ENCODE results near the gene ALKBH5. TPM values are rescaled to one million over a fixed set of nuclear protein-coding genes. Genes with fewer than 3 reads are reported as not detected.

ALKBH5 gene
- total RNA-seq, 2 donors from 2014 or later, result 45.4 to 48.8 TPM

DNA sequence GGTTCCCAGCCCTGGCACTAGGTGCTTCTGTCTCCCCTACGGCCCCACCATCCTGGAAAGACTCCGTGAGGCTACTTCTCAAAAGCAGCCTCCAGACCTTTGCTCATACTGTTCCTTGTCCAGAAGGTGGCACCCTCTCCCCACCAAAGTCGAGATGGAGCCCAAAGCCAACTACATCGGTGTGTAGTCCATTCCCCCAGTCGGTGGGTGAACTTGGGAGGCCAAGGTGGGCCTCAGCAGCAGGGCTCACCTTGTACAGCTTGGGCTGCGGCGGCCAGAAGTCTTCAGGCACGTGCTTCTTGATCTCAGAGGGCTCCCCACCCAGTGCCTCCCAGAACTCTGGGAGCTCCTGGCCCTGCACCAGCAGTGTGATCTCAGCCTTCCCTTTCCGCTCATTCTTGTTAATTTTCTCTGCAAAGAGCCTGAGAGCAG, 64.7 kb downstream of the ALKBH5 start:
- ATAC-seq (peak; percentile 61), DNase-seq (peak; percentile 60 to 64 (median 61))
- no peak overlapping the region for H3K4me3 ChIP-seq
- H3K36me3 ChIP-seq (replicated peaks in 1 of 2; ENCODE audit: insufficient read depth in 1 of 2, low read depth in 2 of 2), result peaks cover 3 to 31% of the 10 kb centered on the region in 2 donors
- 32 to 45% methylated on average over 5 to 9 of the region's 9 CpGs for WGBS, 2 donors
- intact Hi-C loops (cut with DNase I), result no loop called here
- peaks cover 12% of the 10 kb centered on the region for H3K4me1 ChIP-seq
- H3K27ac ChIP-seq, result no peak overlapping the region
- no peaks in the 10 kb centered on the region for H3K27me3 ChIP-seq
- no peak for TF ChIP-seq POLR2A (IDR thresholded peaks at IDR 0.05)
- TF ChIP-seq, protein P1, sequence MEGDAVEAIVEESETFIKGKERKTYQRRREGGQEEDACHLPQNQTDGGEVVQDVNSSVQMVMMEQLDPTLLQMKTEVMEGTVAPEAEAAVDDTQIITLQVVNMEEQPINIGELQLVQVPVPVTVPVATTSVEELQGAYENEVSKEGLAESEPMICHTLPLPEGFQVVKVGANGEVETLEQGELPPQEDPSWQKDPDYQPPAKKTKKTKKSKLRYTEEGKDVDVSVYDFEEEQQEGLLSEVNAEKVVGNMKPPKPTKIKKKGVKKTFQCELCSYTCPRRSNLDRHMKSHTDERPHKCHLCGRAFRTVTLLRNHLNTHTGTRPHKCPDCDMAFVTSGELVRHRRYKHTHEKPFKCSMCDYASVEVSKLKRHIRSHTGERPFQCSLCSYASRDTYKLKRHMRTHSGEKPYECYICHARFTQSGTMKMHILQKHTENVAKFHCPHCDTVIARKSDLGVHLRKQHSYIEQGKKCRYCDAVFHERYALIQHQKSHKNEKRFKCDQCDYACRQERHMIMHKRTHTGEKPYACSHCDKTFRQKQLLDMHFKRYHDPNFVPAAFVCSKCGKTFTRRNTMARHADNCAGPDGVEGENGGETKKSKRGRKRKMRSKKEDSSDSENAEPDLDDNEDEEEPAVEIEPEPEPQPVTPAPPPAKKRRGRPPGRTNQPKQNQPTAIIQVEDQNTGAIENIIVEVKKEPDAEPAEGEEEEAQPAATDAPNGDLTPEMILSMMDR (IDR thresholded peaks at IDR 0.05), result peak; percentile 17 to 64 (median 53)
- no peaks in the 10 kb centered on the region for H3K9me3 ChIP-seq

DNA sequence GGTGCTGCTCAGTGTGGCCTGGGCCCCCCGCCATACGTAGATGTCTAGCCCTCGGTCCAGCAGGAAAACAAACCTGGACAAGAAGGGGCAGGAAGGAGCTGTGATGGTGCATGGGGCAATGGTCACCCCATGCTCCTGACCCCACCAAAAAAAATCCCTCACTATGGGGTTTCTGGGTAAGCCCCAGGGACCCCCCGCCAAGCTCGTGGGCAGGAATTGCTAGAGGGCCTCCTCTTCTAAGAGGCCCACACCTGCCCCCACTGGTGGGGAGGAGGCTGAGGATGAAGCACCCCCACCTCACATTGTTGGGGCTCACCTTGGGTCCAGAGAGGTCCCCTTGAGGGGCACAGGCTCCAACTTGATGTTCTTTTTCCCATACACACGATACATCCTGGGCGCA, 65.2 kb downstream of the ALKBH5 start:
- TF ChIP-seq, protein P1 (IDR thresholded peaks at IDR 0.05), result no peak
- WGBS, 2 donors, result 93 to 94% methylated on average over 7 of the region's 7 CpGs
- intact Hi-C loops (cut with DNase I), result no loop called here
- H3K27ac ChIP-seq, result no peak overlapping the region
- H3K9me3 ChIP-seq, result no peaks in the 10 kb centered on the region
- H3K27me3 ChIP-seq, result no peaks in the 10 kb centered on the region
- no peak for DNase-seq
- H3K4me3 ChIP-seq, result no peak overlapping the region
- peaks cover 12% of the 10 kb centered on the region for H3K4me1 ChIP-seq
- peaks cover 8 to 36% of the 10 kb centered on the region in 2 donors for H3K36me3 ChIP-seq (replicated peaks in 1 of 2; ENCODE audit: insufficient read depth in 1 of 2, low read depth in 2 of 2)
- ATAC-seq, result no peak

DNA sequence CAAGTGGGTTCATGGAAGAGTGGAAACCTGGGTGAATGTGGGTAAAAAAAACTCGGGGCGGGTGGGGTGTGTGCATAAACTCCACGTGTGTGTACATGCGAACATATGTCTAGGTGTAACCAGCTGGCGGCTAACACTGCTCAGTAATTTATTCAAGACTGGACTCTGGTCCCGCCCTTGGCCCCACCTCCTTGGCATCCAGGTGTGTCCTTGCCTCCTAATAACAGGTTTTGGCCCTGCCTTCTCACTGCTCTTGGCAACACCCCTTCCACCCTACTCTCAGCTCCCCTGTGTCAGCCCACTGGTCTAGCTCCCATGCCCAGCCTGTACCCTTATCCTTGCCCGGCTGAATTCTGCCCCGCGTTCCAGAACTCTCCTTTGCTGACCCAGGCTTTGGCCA, 66.6 kb downstream of the ALKBH5 start:
- peaks cover 12% of the 10 kb centered on the region for H3K4me1 ChIP-seq
- H3K36me3 ChIP-seq (replicated peaks in 1 of 2; ENCODE audit: insufficient read depth in 1 of 2, low read depth in 2 of 2), result peaks cover 14 to 43% of the 10 kb centered on the region in 2 donors
- no peaks in the 10 kb centered on the region for H3K9me3 ChIP-seq
- peak; percentile 59 for ATAC-seq
- TF ChIP-seq, protein P1 (IDR thresholded peaks at IDR 0.05), result no peak
- no peak for TF ChIP-seq POLR2A (IDR thresholded peaks at IDR 0.05)
- no peaks in the 10 kb centered on the region for H3K27me3 ChIP-seq
- H3K4me3 ChIP-seq, result no peak overlapping the region
- intact Hi-C loops (cut with DNase I), result no loop called here
- DNase-seq, result peak; percentile 73 to 91 (median 85)
- no peak overlapping the region for H3K27ac ChIP-seq
- 51 to 52% methylated on average over 9 of the region's 9 CpGs for WGBS, 2 donors

DNA sequence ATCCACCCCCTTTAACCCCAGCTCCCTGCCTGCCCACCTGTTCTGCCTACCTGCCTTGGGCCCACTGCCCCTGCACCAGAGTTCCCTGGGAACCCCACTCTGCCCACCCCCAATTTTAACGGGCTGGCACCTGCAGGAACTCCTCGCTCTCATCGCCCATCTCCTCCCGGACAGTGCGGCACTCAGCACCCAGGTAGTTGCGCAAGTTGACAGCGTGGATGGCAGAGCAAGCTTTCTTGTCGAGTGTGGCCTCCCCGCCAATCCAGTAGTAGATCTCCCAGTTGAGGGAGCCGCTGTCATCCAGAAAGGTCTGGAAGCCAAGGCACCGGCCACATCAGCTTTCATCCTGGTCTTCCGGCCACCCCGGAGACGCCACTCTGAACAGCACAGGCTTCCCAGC, 67.1 kb downstream of the ALKBH5 start:
- DNase-seq (no peak), ATAC-seq (no peak)
- Histone ChIP-seq H3K4me1 (peaks cover 12% of the 10 kb centered on the region), H3K4me3 (no peak overlapping the region), H3K36me3 (replicated peaks in 1 of 2; ENCODE audit: insufficient read depth in 1 of 2, low read depth in 2 of 2) (peaks cover 14 to 39% of the 10 kb centered on the region in 2 donors), H3K9me3 (no peaks in the 10 kb centered on the region), H3K27ac (no peak overlapping the region), H3K27me3 (no peaks in the 10 kb centered on the region)
- WGBS, 2 donors, result 85 to 94% methylated on average over 13 to 14 of the region's 14 CpGs
- TF ChIP-seq POLR2A (IDR thresholded peaks at IDR 0.05), result no peak
- TF ChIP-seq, protein P1 (IDR thresholded peaks at IDR 0.05), result no peak
- intact Hi-C loops (cut with DNase I), result no loop called here

DNA sequence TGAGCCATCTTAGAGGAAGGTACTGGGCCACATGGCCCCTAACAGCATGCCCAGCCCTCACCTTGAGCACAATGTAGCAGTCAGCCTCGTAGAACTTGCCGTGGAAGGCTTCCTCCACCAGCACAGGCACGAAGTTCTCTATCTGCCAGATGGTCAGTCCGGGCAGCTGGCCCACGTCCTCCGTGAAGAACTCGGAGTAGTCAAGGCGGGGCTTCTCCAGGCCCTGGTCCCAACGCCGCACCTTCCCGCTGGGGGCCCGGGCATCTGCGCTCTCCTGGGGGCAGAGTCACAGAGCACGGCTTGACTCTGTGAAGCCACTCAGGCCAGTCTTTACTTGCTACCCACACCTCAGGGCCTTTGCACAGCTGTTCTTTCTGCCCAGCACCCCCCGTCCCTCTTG, 67.6 kb downstream of the ALKBH5 start:
- WGBS, 2 donors, result 76 to 82% methylated on average over 5 to 15 of the region's 15 CpGs
- H3K36me3 ChIP-seq (replicated peaks in 1 of 2; ENCODE audit: insufficient read depth in 1 of 2, low read depth in 2 of 2), result peaks cover 14 to 37% of the 10 kb centered on the region in 2 donors
- no peaks in the 10 kb centered on the region for H3K27me3 ChIP-seq
- ATAC-seq (no peak), DNase-seq (no peak)
- H3K9me3 ChIP-seq, result no peaks in the 10 kb centered on the region
- H3K27ac ChIP-seq, result no peak overlapping the region
- TF ChIP-seq POLR2A (IDR thresholded peaks at IDR 0.05), result no peak
- TF ChIP-seq, protein P1 (IDR thresholded peaks at IDR 0.05), result no peak
- no peak overlapping the region for H3K4me3 ChIP-seq
- intact Hi-C loops (cut with DNase I), result no loop called here
- H3K4me1 ChIP-seq, result peaks cover 15% of the 10 kb centered on the region
